Liver (tissue), 9 donors: Measurements from ENCODE around the gene TRIM6. TPM values are rescaled to one million over a fixed set of nuclear protein-coding genes. Genes with fewer than 3 reads are reported as not detected.
"Not testable (repeated sequence)": the region's sequence is repeated elsewhere in the genome, so short reads cannot be mapped to it uniquely, and the experiment has no call there.

ENCODE experiments used
- DNase-seq: peaks from one replicate; pipeline ENCODE4 v3.0.0-alpha.2; 2017; ENCODE audit warnings: low spot score
- H3K27ac ChIP-seq, 2 donors: one replicate each; pipeline ENCODE4 v1.7.0; 2013; ENCODE audit warnings: inconsistent platforms in 2 of 2, low read length in 2 of 2, control low read depth in 1 of 2, low read depth in 1 of 2, mild to moderate bottlenecking in 1 of 2
- H3K27me3 ChIP-seq, 4 donors: one replicate each; pipeline versions ENCODE4 v1.6.1 to v1.7.0; 2013; ENCODE audit warnings: low read length in 3 of 4, inconsistent platforms in 1 of 4, mild to moderate bottlenecking in 1 of 4, moderate library complexity in 1 of 4; ENCODE audit not compliant: control insufficient read depth in 4 of 4, insufficient read depth in 4 of 4
- H3K36me3 ChIP-seq, 4 donors: one replicate each; pipeline versions ENCODE4 v1.6.1 to v1.7.0; 2013; ENCODE audit warnings: low read length in 3 of 4, mild to moderate bottlenecking in 3 of 4, low read depth in 1 of 4, moderate library complexity in 1 of 4; ENCODE audit not compliant: control insufficient read depth in 4 of 4, insufficient read depth in 3 of 4
- H3K4me1 ChIP-seq, 4 donors: one replicate each; pipeline versions ENCODE4 v1.6.1 to v1.7.0; 2013; ENCODE audit warnings: low read length in 3 of 4, mild to moderate bottlenecking in 3 of 4, moderate library complexity in 1 of 4; ENCODE audit not compliant: control insufficient read depth in 4 of 4, insufficient read depth in 4 of 4
- H3K4me3 ChIP-seq, 3 donors: one replicate each; pipeline versions ENCODE4 v1.6.1 to v1.7.0; 2013; ENCODE audit warnings: low read length in 3 of 3, control low read depth in 1 of 3, low read depth in 1 of 3, mild to moderate bottlenecking in 1 of 3
- H3K9ac ChIP-seq, 2 donors: one replicate each; pipeline ENCODE4 v1.7.0; 2013; ENCODE audit warnings: low read length in 2 of 2, mild to moderate bottlenecking in 2 of 2, moderate library complexity in 2 of 2, control low read depth in 1 of 2, low read depth in 1 of 2
- H3K9me3 ChIP-seq, 4 donors: one replicate each; pipeline versions ENCODE4 v1.6.1 to v1.7.0; 2013; ENCODE audit warnings: low read length in 3 of 4; ENCODE audit not compliant: control insufficient read depth in 4 of 4
- FOXA1 ChIP-seq: IDR thresholded peaks from 2 replicates; pipeline ENCODE4 v1.6.1; 2016; ENCODE audit warnings: antibody characterized with exemption
- GABPA ChIP-seq, 2 donors: IDR thresholded peaks in 1 of 2; conservative IDR thresholded peaks in 1 of 2; 2 replicates each; pipeline ENCODE4 v1.6.1; 2016; ENCODE audit warnings: antibody characterized with exemption in 2 of 2, mild to moderate bottlenecking in 1 of 2, moderate library complexity in 1 of 2
- HNF4A ChIP-seq, 2 donors: conservative IDR thresholded peaks; 2 replicates each; pipeline ENCODE4 v1.6.1; 2016; ENCODE audit warnings: antibody characterized with exemption in 2 of 2, mild to moderate bottlenecking in 2 of 2
- JUND ChIP-seq, 2 donors: IDR thresholded peaks; 2 replicates each; pipeline ENCODE4 v1.6.1; 2016; ENCODE audit warnings: antibody characterized with exemption in 2 of 2
- REST ChIP-seq: IDR thresholded peaks from 2 replicates; pipeline ENCODE4 v1.6.1; 2016; ENCODE audit warnings: antibody characterized with exemption, mild to moderate bottlenecking
- RXRA ChIP-seq, 2 donors: IDR thresholded peaks; 2 replicates each; pipeline ENCODE4 v1.6.1; 2017 to 2018; ENCODE audit warnings: antibody characterized with exemption in 2 of 2, mild to moderate bottlenecking in 1 of 2
- TAF1 ChIP-seq: conservative IDR thresholded peaks from 2 replicates; pipeline ENCODE4 v1.6.1; 2016; ENCODE audit warnings: antibody characterized with exemption, mild to moderate bottlenecking
- WGBS: extraction: QIAGEN DNeasy Blood & Tissue Kit; methylation state at CpG from one replicate; pipeline ENCODE4 v1.1.7; 2013; 5-methylcytosine and 5-hydroxymethylcytosine counted together
- polyA plus RNA-seq, 2 donors: library from polyadenylated mRNA; stranded (reverse) in 1 of 2; unstranded in 1 of 2; fragments of 200-250 nt in 1 of 2; fragments of >200 nt in 1 of 2; fragmentation: Nextera tagmentation in 1 of 2; extraction: Ambion mirVana in 1 of 2; gene quantifications; one replicate each; pipeline versions ENCODE4 v1.2.1 to v1.2.3, GENCODE V29; 2013 to 2015
- total RNA-seq, 2 donors: library from RNA; depleted of rRNA; stranded (reverse); fragments of >200 nt; gene quantifications; one replicate each; pipeline ENCODE4 v1.2.3, GENCODE V29; 2014
- TF ChIP-seq, protein P1 (sequence below): IDR thresholded peaks from 2 replicates; pipeline ENCODE4 v1.6.1; 2016; ENCODE audit warnings: antibody characterized with exemption
- TF ChIP-seq, protein P2 (sequence below): IDR thresholded peaks from 2 replicates; pipeline ENCODE4 v1.6.1; 2016; ENCODE audit warnings: antibody characterized with exemption
- donor health status: healthy.
- donor health status: healthy.
- donor health status: healthy.
- donor health status: healthy.
- donor health status: healthy.

The TRIM6 gene
- total and polyA plus RNA-seq, 4 donors = 0.39 to 5.3 (median 0.58) TPM

- Histone ChIP-seq H3K36me3 (peaks cover 3 to 25% (median 10%) of the 10 kb centered on the region in 4 donors), H3K9me3 (no peaks in the 10 kb centered on the region), H3K4me1 (no peaks in the 10 kb centered on the region), H3K9ac (no peak overlapping the region), H3K27me3 (no peaks in the 10 kb centered on the region), H3K4me3 (no peak overlapping the region), H3K27ac (no peak overlapping the region)
- TF ChIP-seq GABPA (IDR thresholded peaks at IDR 0.05 in 1 of 2, conservative IDR thresholded peaks at IDR 0.05 in 1 of 2) (no peak), TAF1 (no peak), HNF4A (conservative IDR thresholded peaks at IDR 0.05) (no peak), RXRA (IDR thresholded peaks at IDR 0.05) (no peak), JUND (IDR thresholded peaks at IDR 0.05) (no peak)
- TF ChIP-seq, protein P1, sequence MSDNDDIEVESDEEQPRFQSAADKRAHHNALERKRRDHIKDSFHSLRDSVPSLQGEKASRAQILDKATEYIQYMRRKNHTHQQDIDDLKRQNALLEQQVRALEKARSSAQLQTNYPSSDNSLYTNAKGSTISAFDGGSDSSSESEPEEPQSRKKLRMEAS = no peak
- TF ChIP-seq, protein P2, sequence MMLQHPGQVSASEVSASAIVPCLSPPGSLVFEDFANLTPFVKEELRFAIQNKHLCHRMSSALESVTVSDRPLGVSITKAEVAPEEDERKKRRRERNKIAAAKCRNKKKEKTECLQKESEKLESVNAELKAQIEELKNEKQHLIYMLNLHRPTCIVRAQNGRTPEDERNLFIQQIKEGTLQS = no peak
- DNase-seq = no peak
These were observed 47.1 kb downstream of the TRIM6 start for GRCh38 chr11:5643585-5643984.

DNA sequence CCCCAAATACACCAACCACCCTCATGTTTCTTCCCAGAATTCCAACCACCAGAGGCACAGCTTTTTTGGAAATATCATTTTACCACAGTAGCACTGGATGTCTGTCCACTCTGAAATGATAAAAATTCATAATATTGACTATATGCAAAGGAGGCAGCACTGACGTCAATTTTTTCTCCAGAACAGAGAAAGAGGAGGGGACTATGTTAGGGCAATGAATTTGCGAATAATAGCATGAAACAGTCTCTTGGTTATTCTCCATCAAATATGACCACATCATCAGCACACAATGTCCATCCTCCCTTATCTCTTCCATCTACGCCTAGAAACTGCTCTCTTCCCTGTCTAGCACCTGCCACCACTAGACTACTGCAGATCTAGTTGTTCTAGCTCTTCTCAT, 49.7 kb downstream of the TRIM6 start:
- no peak overlapping the region for H3K9ac ChIP-seq
- H3K27me3 ChIP-seq = no peaks in the 10 kb centered on the region
- no peak overlapping the region for H3K27ac ChIP-seq
- TF ChIP-seq FOXA1 = no peak
- H3K4me1 ChIP-seq = no peaks in the 10 kb centered on the region
- no peak for DNase-seq
- WGBS = 94% methylated on average over 3 of the region's 3 CpGs
- no peak overlapping the region for H3K4me3 ChIP-seq
- H3K9me3 ChIP-seq = no peaks in the 10 kb centered on the region
- peaks cover 3 to 25% (median 10%) of the 10 kb centered on the region in 4 donors for H3K36me3 ChIP-seq

DNA sequence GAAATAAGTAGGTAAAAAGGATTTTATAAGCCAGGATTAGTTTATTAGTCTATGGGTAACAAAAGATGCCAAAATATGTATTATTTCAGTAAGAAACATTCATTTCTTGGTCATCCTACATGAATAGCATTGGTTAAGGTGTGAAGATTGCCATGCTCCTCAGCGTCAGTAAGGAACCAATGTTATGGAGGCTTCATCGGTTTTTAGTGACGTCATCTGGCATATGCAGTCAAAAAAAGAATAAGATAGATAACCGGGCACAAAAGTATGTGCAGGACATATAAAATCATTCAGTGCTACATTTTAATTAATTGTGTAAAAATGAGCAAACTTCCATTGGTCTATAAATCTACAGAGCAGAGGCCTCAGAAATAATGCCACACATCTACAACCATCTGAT, 59.0 kb downstream of the TRIM6 start:
- H3K27ac ChIP-seq = no peak overlapping the region
- peaks cover 0 to 3% (median under 1%) of the 10 kb centered on the region in 4 donors for H3K9me3 ChIP-seq
- H3K9ac ChIP-seq = no peak overlapping the region
- TF ChIP-seq RXRA (IDR thresholded peaks at IDR 0.05) (no peak), FOXA1 (no peak), REST (no peak)
- no peak for DNase-seq
- no peaks in the 10 kb centered on the region for H3K4me1 ChIP-seq
- 94% methylated on average over 4 of the region's 4 CpGs for WGBS
- no peaks in the 10 kb centered on the region for H3K27me3 ChIP-seq
- peaks cover 0 to 2% (median 0%) of the 10 kb centered on the region in 4 donors for H3K36me3 ChIP-seq
- no peak overlapping the region for H3K4me3 ChIP-seq

GRCh38 chr11:5656956-5657355, 60.5 kb downstream of the TRIM6 start:
- not testable (repeated sequence) for H3K27me3 ChIP-seq, H3K36me3 ChIP-seq, H3K4me3 ChIP-seq, H3K4me1 ChIP-seq, H3K9me3 ChIP-seq, H3K9ac ChIP-seq, DNase-seq, H3K27ac ChIP-seq
- WGBS = 95% methylated on average over 2 of the region's 2 CpGs
